ENCODE results near the gene MSMB. TPM values are rescaled to one million over a fixed set of nuclear protein-coding genes. Genes with fewer than 3 reads are reported as not detected.

The MSMB gene
- total and polyA plus RNA-seq, 9 of the 15 experiments (the other 6 are each of a cell fraction or from before 2014, with no cell fraction given): 0.21 to 0.60 TPM; not detected in 7

- TF ChIP-seq ZBTB11 (CRISPR knock-in tag; IDR thresholded peaks at IDR 0.05) (peak in 1 of 3 experiments; percentile 91; a peak in 2 of 6 replicates), PATZ1 (CRISPR knock-in tag; IDR thresholded peaks at IDR 0.05; ENCODE audit: borderline replicate concordance) (no peak), CTBP1 (IDR thresholded peaks at IDR 0.05; ENCODE audit: borderline replicate concordance) (peak; percentile 95), POLR3A (IDR thresholded peaks at IDR 0.05; ENCODE audit: borderline replicate concordance, extremely low read depth, insufficient read depth, insufficient read length) (no peak), PHB2 (IDR thresholded peaks at IDR 0.05; ENCODE audit: low read depth) (peak; percentile 100), ILF3 (IDR thresholded peaks at IDR 0.05; ENCODE audit: borderline replicate concordance) (peak; percentile 96), ZNF586 (CRISPR knock-in tag; conservative IDR thresholded peaks at IDR 0.05) (no peak), CEBPG (CRISPR knock-in tag; IDR thresholded peaks at IDR 0.05) (peak; percentile 69; the same call in 1 of the 2 replicates), CEBPG (tag; conservative IDR thresholded peaks at IDR 0.05 in 1 of 2, IDR thresholded peaks at IDR 0.05 in 1 of 2) (peak in 1 of 2 experiments; percentile 69; a peak in 2 of 4 replicates), POLR2AphosphoS2 (IDR thresholded peaks at IDR 0.05; ENCODE audit: low read length) (no peak), ELK1 (CRISPR knock-in tag; IDR thresholded peaks at IDR 0.05) (no peak), ATF2 (CRISPR knock-in tag; IDR thresholded peaks at IDR 0.05) (no peak), ZNF197 (CRISPR knock-in tag; IDR thresholded peaks at IDR 0.05; ENCODE audit: low read depth) (peak; percentile 98), SRSF1 (IDR thresholded peaks at IDR 0.05; ENCODE audit: low read depth, low read length) (no peak), GABPB2 (CRISPR knock-in tag; conservative IDR thresholded peaks at IDR 0.05) (no peak), ZNF280B (CRISPR knock-in tag; IDR thresholded peaks at IDR 0.05) (no peak), CREM (IDR thresholded peaks at IDR 0.05; ENCODE audit: low read depth) (peak; percentile 94)
These were observed 44.8 kb downstream of the MSMB start (continued) for GRCh38 chr10:46001187-46001756.
